ENCODE measurements around the gene SOBP.

Gene SOBP

GRCh38 chr6:107523054-107523791, 33.3 kb downstream of the SOBP start:
- FAIRE-seq, result no peak
- TF ChIP-seq POLR2A (IDR thresholded peaks at IDR 0.05; ENCODE audit: low read depth, low read length), result no peak
- DNase-seq (ENCODE audit: insufficient read length, low spot score), result no peak

DNA sequence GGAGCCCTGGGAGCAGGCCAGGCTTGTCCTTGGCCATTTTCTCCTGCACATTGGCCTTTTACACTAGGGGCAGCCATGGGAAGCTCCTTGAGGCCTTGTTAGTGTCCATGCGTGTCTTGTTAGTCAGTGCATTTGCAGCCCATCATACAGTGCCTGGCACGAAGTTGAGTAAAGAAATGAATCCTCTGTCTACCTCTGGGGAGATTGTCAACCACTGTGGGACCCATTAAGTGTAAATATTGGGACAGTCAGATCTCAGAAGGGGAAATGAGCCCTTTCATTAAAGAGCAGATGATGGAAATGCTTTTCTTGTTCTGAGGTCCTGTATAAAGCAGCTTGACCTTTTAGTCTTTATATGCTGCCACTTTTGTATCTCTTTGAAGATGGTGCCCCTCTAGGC, 33.9 kb downstream of the SOBP start:
- FAIRE-seq (no peak), DNase-seq (ENCODE audit: insufficient read length, low spot score) (no peak)
- TF ChIP-seq POLR2A (IDR thresholded peaks at IDR 0.05; ENCODE audit: low read depth, low read length), result no peak

- TF ChIP-seq POLR2A (IDR thresholded peaks at IDR 0.05; ENCODE audit: low read depth, low read length), result no peak
- no peak for FAIRE-seq
- DNase-seq (ENCODE audit: insufficient read length, low spot score), result no peak
These were observed 34.7 kb downstream of the SOBP start for GRCh38 chr6:107524626-107525025.

DNA sequence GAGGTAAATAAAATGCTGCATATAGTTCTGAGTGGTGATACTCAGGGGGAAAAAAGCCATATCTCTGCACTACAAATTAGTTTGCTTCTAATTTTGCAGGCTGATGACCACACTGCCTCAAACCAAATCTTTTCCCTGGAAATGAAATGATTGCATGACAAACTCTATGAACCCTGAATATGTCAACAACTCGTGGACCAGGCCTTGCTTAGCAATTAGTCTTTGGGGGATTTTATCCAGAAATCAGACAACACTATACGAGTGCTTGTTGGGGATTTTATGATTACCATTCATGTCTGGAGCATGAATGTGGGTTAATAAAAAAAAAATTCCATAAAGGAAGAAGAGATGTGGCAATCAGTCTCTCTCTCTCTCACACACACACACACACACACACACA, 42.0 kb downstream of the SOBP start:
- FAIRE-seq, result no peak
- DNase-seq (ENCODE audit: insufficient read length, low spot score), result no peak
- TF ChIP-seq POLR2A (IDR thresholded peaks at IDR 0.05; ENCODE audit: low read depth, low read length), result no peak

GRCh38 chr6:107532706-107533105, 42.8 kb downstream of the SOBP start:
- FAIRE-seq, result no peak
- no peak for TF ChIP-seq POLR2A (IDR thresholded peaks at IDR 0.05; ENCODE audit: low read depth, low read length)
- no peak for DNase-seq (ENCODE audit: insufficient read length, low spot score)

- TF ChIP-seq POLR2A (IDR thresholded peaks at IDR 0.05; ENCODE audit: low read depth, low read length), result no peak
- DNase-seq (ENCODE audit: insufficient read length, low spot score), result no peak
- no peak for FAIRE-seq
These were observed 43.6 kb downstream of the SOBP start for GRCh38 chr6:107533415-107534059.

- no peak for TF ChIP-seq POLR2A (IDR thresholded peaks at IDR 0.05; ENCODE audit: low read depth, low read length)
- DNase-seq (ENCODE audit: insufficient read length, low spot score) (no peak), FAIRE-seq (no peak)
These were observed 44.7 kb downstream of the SOBP start for GRCh38 chr6:107534571-107535141.

- TF ChIP-seq POLR2A (IDR thresholded peaks at IDR 0.05; ENCODE audit: low read depth, low read length), result no peak
- DNase-seq (ENCODE audit: insufficient read length, low spot score) (no peak), FAIRE-seq (no peak)
These were observed 45.7 kb downstream of the SOBP start for GRCh38 chr6:107535626-107536025.

DNA sequence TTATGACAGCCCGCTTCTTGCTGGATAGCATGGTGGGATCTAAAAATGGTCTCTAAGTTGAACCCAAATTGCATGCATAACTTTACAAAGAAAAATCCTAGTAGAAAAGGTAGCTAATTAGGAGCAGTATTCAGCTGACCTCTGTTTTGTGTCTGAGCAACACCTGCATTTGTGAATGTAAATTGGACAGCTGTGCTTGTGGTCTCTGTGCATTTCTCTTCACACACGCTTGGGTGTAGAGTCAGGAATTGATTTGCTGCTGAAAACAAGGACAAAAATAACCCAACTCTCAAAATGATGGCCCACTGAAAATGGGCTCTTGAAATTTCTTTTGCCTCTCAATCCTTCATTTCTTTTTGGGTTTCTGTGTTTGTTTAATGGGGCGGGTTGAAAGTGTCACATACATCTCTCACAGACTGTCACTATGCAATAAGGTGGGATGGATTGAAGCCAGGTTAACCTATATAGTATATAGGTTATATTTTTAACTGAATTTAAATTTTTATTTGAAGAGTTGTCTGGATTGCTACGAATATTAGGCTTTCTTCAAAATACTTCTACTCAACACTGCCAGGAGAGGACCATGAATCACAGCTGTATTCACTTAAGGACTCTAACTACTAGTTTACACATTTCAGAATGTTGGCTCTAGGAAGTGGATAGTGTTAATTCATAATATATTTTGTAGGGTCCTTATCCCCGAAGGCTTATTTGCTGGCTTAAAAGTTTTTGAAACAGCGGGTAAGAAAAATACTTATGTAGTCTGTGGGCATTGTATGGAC, 46.5 kb downstream of the SOBP start:
- no peak for FAIRE-seq
- no peak for TF ChIP-seq POLR2A (IDR thresholded peaks at IDR 0.05; ENCODE audit: low read depth, low read length)

DNA sequence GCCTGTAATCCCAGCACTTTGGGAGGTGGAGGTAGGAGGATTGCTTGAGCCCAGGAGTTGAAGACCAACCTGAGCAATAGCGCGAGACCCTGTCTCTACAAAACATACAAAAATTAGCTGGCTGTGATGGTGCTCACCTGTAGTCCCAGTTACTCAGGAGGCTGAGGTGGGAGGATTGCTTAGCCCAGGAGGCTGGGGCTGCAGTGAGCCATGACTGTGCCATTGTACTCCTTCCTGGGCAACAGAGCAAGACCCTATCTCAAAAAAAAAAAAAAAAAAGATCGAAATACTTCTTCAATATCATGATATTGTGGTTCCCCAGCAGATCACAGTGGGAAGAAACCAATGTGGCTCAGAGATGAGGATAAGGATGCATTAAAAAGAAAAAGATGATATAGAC, 47.6 kb downstream of the SOBP start:
- TF ChIP-seq POLR2A (IDR thresholded peaks at IDR 0.05; ENCODE audit: low read depth, low read length), result no peak
- FAIRE-seq, result no peak
- no peak for DNase-seq (ENCODE audit: insufficient read length, low spot score)

More for the DNA sequence above, 46.5 kb downstream of the SOBP start:
- no peak for DNase-seq (ENCODE audit: insufficient read length, low spot score)

DNA sequence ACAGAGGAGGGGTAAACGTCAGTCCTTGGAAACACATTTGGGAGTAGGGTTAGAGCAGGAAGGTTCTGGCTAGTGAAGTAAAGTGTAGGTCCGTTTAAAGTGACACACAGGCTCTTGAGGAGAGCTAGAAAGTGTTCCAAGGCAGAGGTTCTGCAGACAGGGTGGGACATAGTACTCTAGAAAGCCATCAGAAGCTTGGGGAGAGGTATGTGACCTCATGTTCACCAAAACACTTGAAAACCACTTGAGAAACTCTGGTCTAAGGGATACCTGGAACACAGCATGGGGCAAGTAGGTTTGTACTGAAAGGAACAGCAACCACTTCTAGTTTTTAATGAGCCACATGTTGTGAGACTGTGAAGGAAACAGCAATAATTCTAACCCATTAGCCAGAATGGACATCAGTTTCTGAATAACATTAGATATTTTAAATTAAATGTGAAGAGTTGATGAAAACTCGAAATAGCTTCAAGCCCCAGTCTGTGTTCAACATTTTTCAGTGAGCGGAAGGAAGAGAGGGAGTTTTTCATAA, 49.0 kb downstream of the SOBP start:
- no peak for TF ChIP-seq POLR2A (IDR thresholded peaks at IDR 0.05; ENCODE audit: low read depth, low read length)
- no peak for FAIRE-seq
- no peak for DNase-seq (ENCODE audit: insufficient read length, low spot score)

DNA sequence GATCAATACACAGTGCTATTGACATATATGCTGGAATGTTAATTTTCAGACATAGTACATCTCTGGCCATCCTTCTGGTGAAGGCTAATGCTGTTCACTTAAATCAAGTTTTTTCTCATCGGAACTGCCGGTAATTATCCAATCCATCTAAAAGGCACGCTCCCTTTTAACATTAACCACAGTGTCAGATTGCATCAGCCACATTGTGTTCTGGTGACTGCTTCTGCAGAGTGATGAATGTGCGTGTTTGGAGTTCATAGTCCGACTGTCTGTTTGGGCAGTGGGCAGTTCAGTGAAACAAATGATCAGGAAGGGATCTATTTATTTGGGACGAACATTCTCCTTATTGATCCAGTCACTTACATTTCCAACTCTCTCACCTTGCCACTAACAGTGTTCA, 49.5 kb downstream of the SOBP start:
- TF ChIP-seq POLR2A (IDR thresholded peaks at IDR 0.05; ENCODE audit: low read depth, low read length), result no peak
- DNase-seq (ENCODE audit: insufficient read length, low spot score), result no peak
- FAIRE-seq, result no peak

- no peak for FAIRE-seq
These were observed 50.0 kb downstream of the SOBP start for GRCh38 chr6:107539849-107540464.

More at GRCh38 chr6:107539849-107540464, 50.0 kb downstream of the SOBP start:
- DNase-seq (ENCODE audit: insufficient read length, low spot score), result no peak
- no peak for TF ChIP-seq POLR2A (IDR thresholded peaks at IDR 0.05; ENCODE audit: low read depth, low read length)

Measured in H54 (cell line).